ENCODE results near the gene C2orf42.

DNA sequence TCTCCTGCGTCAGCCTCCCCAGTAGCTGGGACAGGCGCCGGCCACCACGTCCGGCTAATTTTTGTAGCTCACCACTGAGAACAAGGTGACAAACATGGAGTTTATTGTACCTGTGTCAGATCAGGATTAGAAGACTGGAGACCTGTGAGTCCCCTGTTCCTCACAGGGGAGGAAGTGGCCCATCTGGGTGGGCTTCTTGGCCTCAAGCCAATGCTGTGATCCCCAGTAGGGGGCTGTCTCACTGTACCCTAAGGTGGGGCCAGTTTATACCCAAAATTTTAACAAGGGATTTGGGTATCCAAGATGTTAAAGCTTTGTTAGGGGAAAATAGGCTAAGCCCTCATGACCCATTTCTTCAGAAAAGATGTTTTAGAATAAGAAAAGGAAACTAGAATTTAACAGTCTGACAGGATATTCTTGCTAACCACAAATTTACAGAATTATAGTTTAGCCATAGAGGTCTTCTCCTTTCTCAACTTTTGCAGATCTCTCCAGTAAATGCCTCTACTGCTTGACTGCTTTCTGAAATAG is 87.2 kb downstream of the C2orf42 start:
- TF ChIP-seq, protein P1, sequence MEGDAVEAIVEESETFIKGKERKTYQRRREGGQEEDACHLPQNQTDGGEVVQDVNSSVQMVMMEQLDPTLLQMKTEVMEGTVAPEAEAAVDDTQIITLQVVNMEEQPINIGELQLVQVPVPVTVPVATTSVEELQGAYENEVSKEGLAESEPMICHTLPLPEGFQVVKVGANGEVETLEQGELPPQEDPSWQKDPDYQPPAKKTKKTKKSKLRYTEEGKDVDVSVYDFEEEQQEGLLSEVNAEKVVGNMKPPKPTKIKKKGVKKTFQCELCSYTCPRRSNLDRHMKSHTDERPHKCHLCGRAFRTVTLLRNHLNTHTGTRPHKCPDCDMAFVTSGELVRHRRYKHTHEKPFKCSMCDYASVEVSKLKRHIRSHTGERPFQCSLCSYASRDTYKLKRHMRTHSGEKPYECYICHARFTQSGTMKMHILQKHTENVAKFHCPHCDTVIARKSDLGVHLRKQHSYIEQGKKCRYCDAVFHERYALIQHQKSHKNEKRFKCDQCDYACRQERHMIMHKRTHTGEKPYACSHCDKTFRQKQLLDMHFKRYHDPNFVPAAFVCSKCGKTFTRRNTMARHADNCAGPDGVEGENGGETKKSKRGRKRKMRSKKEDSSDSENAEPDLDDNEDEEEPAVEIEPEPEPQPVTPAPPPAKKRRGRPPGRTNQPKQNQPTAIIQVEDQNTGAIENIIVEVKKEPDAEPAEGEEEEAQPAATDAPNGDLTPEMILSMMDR (IDR thresholded peaks at IDR 0.05): no peak
- no peak for TF ChIP-seq POLR2A (IDR thresholded peaks at IDR 0.05)
